Measurements from ENCODE around the gene CEP43. TPM values are rescaled to one million over a fixed set of nuclear protein-coding genes. Genes with fewer than 3 reads are reported as not detected.

The CEP43 gene
- total and polyA plus RNA-seq, 9 donors: 7.5 to 39.5 (median 13.9) TPM

DNA sequence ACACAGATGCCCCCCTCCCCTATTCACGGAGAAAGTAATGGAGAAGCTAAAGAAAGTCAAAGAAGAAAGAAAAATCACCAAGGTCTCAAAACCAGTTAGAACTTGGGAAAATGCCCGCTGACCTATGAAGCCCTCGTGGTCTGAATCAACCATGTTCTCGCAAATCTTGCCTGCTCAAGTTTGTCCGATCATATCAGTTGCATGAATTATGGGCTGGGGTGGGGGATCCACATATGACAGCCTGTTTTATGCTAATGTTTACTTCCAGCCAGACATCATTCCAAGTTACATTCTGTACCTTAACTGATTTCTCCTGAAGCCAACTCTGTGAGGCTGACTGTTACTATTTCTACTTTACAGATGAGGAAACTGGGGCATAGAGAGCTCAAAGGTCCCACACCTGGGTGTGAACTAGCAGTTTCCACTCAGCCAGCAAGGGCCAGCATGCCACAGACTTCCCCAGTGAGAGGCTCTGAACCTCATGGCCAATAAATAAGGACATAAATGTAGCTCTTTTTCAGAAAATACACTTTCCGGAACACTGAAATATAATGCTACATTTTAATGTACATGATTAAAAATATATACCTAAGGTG, 45.0 kb upstream of the CEP43 start:
- DNase-seq: no peak
- no peaks in the 10 kb centered on the region for H3K27me3 ChIP-seq
- WGBS, 3 donors: 81 to 86% (median 85%) methylated on average over 6 of the region's 6 CpGs
- intact Hi-C loops (cut with DNase I): no loop called here
- no peaks in the 10 kb centered on the region for H3K9me3 ChIP-seq
- peaks cover 4% of the 10 kb centered on the region for H3K4me1 ChIP-seq (ENCODE audit: insufficient read depth)
- H3K36me3 ChIP-seq: no peaks in the 10 kb centered on the region
- no peak for TF ChIP-seq POLR2A (IDR thresholded peaks at IDR 0.05)
- no peak for TF ChIP-seq EP300 (IDR thresholded peaks at IDR 0.05)
- TF ChIP-seq, protein P1, sequence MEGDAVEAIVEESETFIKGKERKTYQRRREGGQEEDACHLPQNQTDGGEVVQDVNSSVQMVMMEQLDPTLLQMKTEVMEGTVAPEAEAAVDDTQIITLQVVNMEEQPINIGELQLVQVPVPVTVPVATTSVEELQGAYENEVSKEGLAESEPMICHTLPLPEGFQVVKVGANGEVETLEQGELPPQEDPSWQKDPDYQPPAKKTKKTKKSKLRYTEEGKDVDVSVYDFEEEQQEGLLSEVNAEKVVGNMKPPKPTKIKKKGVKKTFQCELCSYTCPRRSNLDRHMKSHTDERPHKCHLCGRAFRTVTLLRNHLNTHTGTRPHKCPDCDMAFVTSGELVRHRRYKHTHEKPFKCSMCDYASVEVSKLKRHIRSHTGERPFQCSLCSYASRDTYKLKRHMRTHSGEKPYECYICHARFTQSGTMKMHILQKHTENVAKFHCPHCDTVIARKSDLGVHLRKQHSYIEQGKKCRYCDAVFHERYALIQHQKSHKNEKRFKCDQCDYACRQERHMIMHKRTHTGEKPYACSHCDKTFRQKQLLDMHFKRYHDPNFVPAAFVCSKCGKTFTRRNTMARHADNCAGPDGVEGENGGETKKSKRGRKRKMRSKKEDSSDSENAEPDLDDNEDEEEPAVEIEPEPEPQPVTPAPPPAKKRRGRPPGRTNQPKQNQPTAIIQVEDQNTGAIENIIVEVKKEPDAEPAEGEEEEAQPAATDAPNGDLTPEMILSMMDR (IDR thresholded peaks at IDR 0.05): no peak
- H3K27ac ChIP-seq: no peak overlapping the region
- no peak overlapping the region for H3K4me3 ChIP-seq

DNA sequence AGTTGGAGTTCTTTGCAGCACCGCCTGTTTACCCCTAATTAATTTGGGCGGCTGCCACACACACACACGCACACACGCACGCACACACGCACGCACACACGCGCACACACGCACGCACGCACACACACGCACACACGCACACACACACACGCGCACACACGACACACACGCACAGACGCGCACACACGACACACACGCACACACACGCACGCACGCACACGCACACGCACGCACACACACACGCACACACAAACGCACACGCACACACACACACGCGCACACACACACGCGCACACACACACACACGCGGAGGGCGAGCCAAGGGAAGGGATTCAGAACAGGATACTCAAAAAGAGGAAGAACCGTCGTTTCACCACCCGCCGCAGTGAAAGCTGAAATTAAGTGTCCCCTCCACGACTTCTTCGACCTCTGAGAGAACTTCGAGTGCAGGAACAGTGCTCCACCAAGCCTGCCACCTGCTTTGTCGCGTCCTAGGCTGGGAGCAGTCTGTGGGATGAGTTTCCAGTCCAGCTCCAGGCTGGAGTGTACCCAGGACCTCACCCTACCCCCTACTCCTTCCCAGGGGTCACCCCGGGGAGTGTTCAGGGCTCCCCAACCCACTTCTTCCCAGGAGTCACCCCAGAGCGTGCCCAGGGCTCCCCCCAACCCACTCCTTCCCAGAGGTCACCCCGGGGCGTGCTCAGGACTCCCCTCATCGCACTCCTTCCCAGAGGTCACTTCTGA, 43.9 kb upstream of the CEP43 start:
- TF ChIP-seq, protein P1 (IDR thresholded peaks at IDR 0.05): no peak
- TF ChIP-seq EP300 (IDR thresholded peaks at IDR 0.05) (no peak), POLR2A (IDR thresholded peaks at IDR 0.05) (no peak)
- peak in 2 of 5 donors; percentile 37 for DNase-seq
- no peaks in the 10 kb centered on the region for H3K36me3 ChIP-seq
- no peaks in the 10 kb centered on the region for H3K9me3 ChIP-seq
- H3K4me1 ChIP-seq (ENCODE audit: insufficient read depth): peaks cover 3% of the 10 kb centered on the region
- WGBS, 3 donors: 40 to 58% (median 57%) methylated on average over 39 to 52 of the region's 52 CpGs
- peak overlapping the region; percentile 61 for H3K4me3 ChIP-seq
- intact Hi-C loops (cut with DNase I): no loop called here
- H3K27me3 ChIP-seq: no peaks in the 10 kb centered on the region
- no peak overlapping the region for H3K27ac ChIP-seq

DNA sequence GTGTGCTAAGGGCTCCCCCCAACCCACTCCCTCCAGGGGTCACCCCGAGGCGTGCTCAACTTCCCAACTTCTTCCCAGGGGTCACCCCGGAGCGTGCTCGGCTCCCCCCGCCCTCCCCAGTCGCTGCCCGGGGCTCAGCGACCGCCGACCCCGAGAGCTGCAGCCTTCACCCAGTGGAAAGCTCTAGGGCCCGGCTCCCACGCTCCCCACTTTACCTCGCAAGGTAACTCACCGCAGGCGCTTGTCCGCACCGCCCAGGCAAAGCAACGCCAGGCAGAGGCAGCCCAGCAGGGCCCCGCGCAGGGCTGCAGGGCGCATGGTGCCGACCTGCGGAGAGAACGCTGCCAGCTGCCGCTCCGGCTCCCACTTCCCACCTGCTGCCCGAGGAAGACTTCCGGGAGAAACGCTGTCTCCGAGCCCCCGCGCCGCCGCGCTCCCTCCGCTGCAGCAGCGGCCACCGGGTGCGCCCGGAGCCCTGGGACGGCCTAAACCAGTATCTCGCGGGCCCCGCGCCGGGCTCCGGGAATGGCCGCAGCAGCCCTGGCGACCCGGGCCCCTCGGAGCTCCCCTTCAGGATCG, 43.2 kb upstream of the CEP43 start:
- TF ChIP-seq, protein P1 (IDR thresholded peaks at IDR 0.05): no peak
- TF ChIP-seq POLR2A (IDR thresholded peaks at IDR 0.05): no peak
- no peak for TF ChIP-seq EP300 (IDR thresholded peaks at IDR 0.05)
- no peaks in the 10 kb centered on the region for H3K27me3 ChIP-seq
- DNase-seq: no peak
- peak overlapping the region; percentile 61 for H3K4me3 ChIP-seq
- WGBS, 3 donors: 1 to 2% (median 1%) methylated on average over 38 to 54 of the region's 54 CpGs
- peak overlapping the region in 1 of 2 donors; percentile 88 for H3K27ac ChIP-seq
- H3K4me1 ChIP-seq (ENCODE audit: insufficient read depth): peaks cover 3% of the 10 kb centered on the region
- intact Hi-C loops (cut with DNase I): no loop called here
- no peaks in the 10 kb centered on the region for H3K36me3 ChIP-seq
- no peaks in the 10 kb centered on the region for H3K9me3 ChIP-seq

GRCh38 chr6:166956444-166957086, 42.6 kb upstream of the CEP43 start, which contains the start of gene RNASET2:
RNASET2 (minus strand) TSS chr6:166956550; CDS start chr6:166956182, 368 bp downstream.
- intact Hi-C loops (cut with DNase I): no loop called here
- TF ChIP-seq EP300 (IDR thresholded peaks at IDR 0.05) (no peak), POLR2A (IDR thresholded peaks at IDR 0.05) (peak; percentile 56)
- TF ChIP-seq, protein P1 (IDR thresholded peaks at IDR 0.05): no peak
- peak; percentile 97 to 99 (median 99) for DNase-seq
- Histone ChIP-seq H3K36me3 (no peaks in the 10 kb centered on the region), H3K9me3 (no peaks in the 10 kb centered on the region), H3K27me3 (no peaks in the 10 kb centered on the region), H3K4me3 (peak within 1 kb of the TSS; percentile 61), H3K27ac (peak within 1 kb of the TSS; percentile 35 to 88), H3K4me1 (ENCODE audit: insufficient read depth) (peaks cover 3% of the 10 kb centered on the region)
- WGBS, 3 donors: 1% methylated on average over 39 to 71 of the region's 71 CpGs

All from ovary (tissue), 9 donors.